ENCODE measurements around the gene CXCR5. TPM values are rescaled to one million over a fixed set of nuclear protein-coding genes. Genes with fewer than 3 reads are reported as not detected.
A peak's percentile ranks its signal among the peaks of the same experiment; 100 is the strongest.

Gene CXCR5
- total and polyA plus RNA-seq, 2 donors (not counting 1 experiment from before 2014, with no cell fraction given), result 111 to 163 TPM

DNA sequence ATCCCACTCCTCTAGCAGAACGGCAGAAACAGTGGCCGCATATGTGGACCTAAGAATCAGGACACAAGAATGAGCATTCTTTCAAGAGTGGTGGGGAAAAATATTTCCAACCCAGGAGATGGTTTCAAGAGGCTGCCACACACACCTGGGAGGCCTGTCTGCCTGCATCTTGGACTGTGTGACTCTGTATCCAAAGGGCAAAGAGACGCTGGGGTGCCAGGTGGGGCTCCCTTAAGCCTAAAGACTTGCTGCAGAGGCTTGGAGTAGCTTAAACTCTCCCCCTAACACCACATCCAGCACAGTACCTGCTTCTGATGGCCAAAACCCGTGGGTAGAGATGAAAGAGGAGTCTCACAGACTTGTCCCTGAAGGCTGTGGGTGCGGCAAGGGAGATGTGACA is 3.5 kb downstream of the CXCR5 start:
- DNase-seq, result no peak
- H3K4me1 ChIP-seq (ENCODE audit: control insufficient read depth in 2 of 2, insufficient read depth in 2 of 2, low read length in 2 of 2), result peaks cover 73 to 90% of the 10 kb centered on the region in 2 donors
- no peak for ATAC-seq (ENCODE audit: low read depth)
- Mint-ChIP-seq H3K27ac (peak overlapping the region; percentile 90), H3K9me3 (ENCODE audit: insufficient read depth) (no peaks in the 10 kb centered on the region), H3K4me1 (peaks cover 84% of the 10 kb centered on the region), H3K4me3 (peak overlapping the region; percentile 97), H3K27me3 (no peaks in the 10 kb centered on the region)
- TF ChIP-seq EZH2 (IDR thresholded peaks at IDR 0.05; ENCODE audit: borderline replicate concordance, insufficient read depth, low read depth, low read length, poor library complexity, severe bottlenecking), result no peak
- TF ChIP-seq CTCF (IDR thresholded peaks at IDR 0.05), result no peak
- ChIA-PET CTCF (interaction anchor here (1.1 to 1.9 kb wide), 2 partner anchors 85 to 197 kb away, joined by 3 to 6 read pairs; no protein-coding TSS in a partner anchor), POLR2A (interaction anchor here (0.7 to 5.8 kb wide), 4 partner anchors 15 to 26 kb away, joined by 3 to 90 read pairs (median 4); no protein-coding TSS in a partner anchor)
- peak overlapping the region; percentile 18 to 99 (median 83) for H3K4me3 ChIP-seq (ENCODE audit: control extremely low read depth in 1 of 5, extremely low read depth in 1 of 5, insufficient read depth in 1 of 5, low read depth in 2 of 5, low read length in 4 of 5)
- peak overlapping the region; percentile 91 to 99 for H3K27ac ChIP-seq (ENCODE audit: low read length in 2 of 2)
- H4K20me1 ChIP-seq (ENCODE audit: control insufficient read depth, insufficient read depth, low read length, poor library complexity, severe bottlenecking), result peaks cover 78% of the 10 kb centered on the region
- peaks cover 99% of the 10 kb centered on the region for H3K79me2 ChIP-seq (ENCODE audit: control insufficient read depth, insufficient read depth, low read length)
- peak overlapping the region; percentile 94 for H3K4me2 ChIP-seq (replicated peaks; ENCODE audit: low read depth, low read length, poor library complexity, severe bottlenecking)
- H3K36me3 ChIP-seq (replicated peaks in 1 of 2; ENCODE audit: control extremely low read depth in 1 of 2, control insufficient read depth in 1 of 2, extremely low read depth in 1 of 2, insufficient read depth in 2 of 2, low read length in 1 of 2), result peaks cover 0 to 64% of the 10 kb centered on the region in 2 experiments
- 28% methylated on average over 2 of the region's 5 CpGs for WGBS (ENCODE audit: insufficient coverage)
- H3K9ac ChIP-seq (ENCODE audit: low read length), result peak overlapping the region; percentile 98
- intact Hi-C loops (cut with micrococcal nuclease), result no loop called here
- H3K9me3 ChIP-seq (ENCODE audit: control extremely low read depth in 1 of 3, control insufficient read depth in 2 of 3, insufficient read depth in 1 of 3, low read length in 2 of 3), result no peaks in the 10 kb centered on the region
- H2AFZ ChIP-seq (ENCODE audit: insufficient read depth, low read depth, low read length, poor library complexity, severe bottlenecking), result no peak overlapping the region
- H3K27me3 ChIP-seq (replicated peaks in 1 of 4; ENCODE audit: control extremely low read depth in 1 of 4, control insufficient read depth in 3 of 4, insufficient read depth in 4 of 4, low read length in 3 of 4), result no peaks in the 10 kb centered on the region

DNA sequence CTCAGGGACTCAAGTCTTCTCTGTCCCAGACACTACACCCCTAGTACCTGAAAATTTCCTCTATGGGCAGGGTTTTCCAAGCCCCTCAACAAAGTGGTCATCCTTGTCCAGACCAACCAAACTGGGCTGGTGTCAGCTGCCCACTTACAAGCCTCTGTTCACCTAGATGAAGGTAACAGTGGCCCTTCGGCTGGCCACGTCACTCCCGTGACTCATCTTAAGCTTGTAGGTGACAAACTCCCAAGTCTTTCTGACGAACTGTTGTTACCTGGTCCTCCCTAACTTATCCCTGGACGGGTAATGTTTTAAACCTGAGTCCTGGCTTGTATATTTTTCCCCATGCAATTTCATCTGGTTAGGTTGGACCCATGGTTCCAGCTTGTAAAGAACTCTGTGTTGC is 4.7 kb downstream of the CXCR5 start:
- peak overlapping the region; percentile 91 to 99 for H3K27ac ChIP-seq (ENCODE audit: low read length in 2 of 2)
- Mint-ChIP-seq H3K4me3 (peak overlapping the region; percentile 97), H3K4me1 (peaks cover 84% of the 10 kb centered on the region)

More for the DNA sequence above, 4.7 kb downstream of the CXCR5 start:
- no peaks in the 10 kb centered on the region for H3K9me3 Mint-ChIP-seq (ENCODE audit: insufficient read depth)
- Histone ChIP-seq H3K9me3 (ENCODE audit: control extremely low read depth in 1 of 3, control insufficient read depth in 2 of 3, insufficient read depth in 1 of 3, low read length in 2 of 3) (no peaks in the 10 kb centered on the region), H3K4me3 (ENCODE audit: control extremely low read depth in 1 of 5, extremely low read depth in 1 of 5, insufficient read depth in 1 of 5, low read depth in 2 of 5, low read length in 4 of 5) (peak overlapping the region in 4 of 5 experiments; percentile 80 to 99 (median 90)), H3K4me1 (ENCODE audit: control insufficient read depth in 2 of 2, insufficient read depth in 2 of 2, low read length in 2 of 2) (peaks cover 71 to 90% of the 10 kb centered on the region in 2 donors), H4K20me1 (ENCODE audit: control insufficient read depth, insufficient read depth, low read length, poor library complexity, severe bottlenecking) (peaks cover 86% of the 10 kb centered on the region), H2AFZ (ENCODE audit: insufficient read depth, low read depth, low read length, poor library complexity, severe bottlenecking) (no peak overlapping the region), H3K4me2 (replicated peaks; ENCODE audit: low read depth, low read length, poor library complexity, severe bottlenecking) (peak overlapping the region; percentile 94), H3K36me3 (replicated peaks in 1 of 2; ENCODE audit: control extremely low read depth in 1 of 2, control insufficient read depth in 1 of 2, extremely low read depth in 1 of 2, insufficient read depth in 2 of 2, low read length in 1 of 2) (peaks cover 0 to 70% of the 10 kb centered on the region in 2 experiments), H3K9ac (ENCODE audit: low read length) (peak overlapping the region; percentile 98), H3K79me2 (ENCODE audit: control insufficient read depth, insufficient read depth, low read length) (peaks cover 98% of the 10 kb centered on the region), H3K27me3 (replicated peaks in 1 of 4; ENCODE audit: control extremely low read depth in 1 of 4, control insufficient read depth in 3 of 4, insufficient read depth in 4 of 4, low read length in 3 of 4) (no peaks in the 10 kb centered on the region)
- ATAC-seq (ENCODE audit: low read depth) (no peak), DNase-seq (no peak)
- POLR2A ChIA-PET, result interaction anchor here (0.9 kb wide), 1 partner anchor 16 kb away, joined by 3 read pairs; no protein-coding TSS in a partner anchor
- 74% methylated on average over 4 of the region's 5 CpGs for WGBS (ENCODE audit: insufficient coverage)
- CTCF ChIA-PET, result no interaction called here
- TF ChIP-seq EZH2 (IDR thresholded peaks at IDR 0.05; ENCODE audit: borderline replicate concordance, insufficient read depth, low read depth, low read length, poor library complexity, severe bottlenecking) (no peak), CTCF (IDR thresholded peaks at IDR 0.05) (no peak)
- peak overlapping the region; percentile 90 for H3K27ac Mint-ChIP-seq
- no peaks in the 10 kb centered on the region for H3K27me3 Mint-ChIP-seq
- intact Hi-C loops (cut with micrococcal nuclease), result no loop called here
